GM13976 (cell line): Measurements from ENCODE around the gene GDI1.

Experiments
- DNase-seq: peaks from one replicate; pipeline ENCODE4 v3.0.0; 2012; ENCODE audit warnings: low spot score
- in situ Hi-C: fragments of 300-500 bp; cut with MboI; formaldehyde crosslinking; loops from one replicate; pipeline ENCODE4 v1.12.0; 2022; ENCODE audit warnings: low sequenced_read_pairs, mixed read lengths, inconsistent platforms; ENCODE audit not compliant: unreplicated experiment
- TF ChIP-seq, protein P1 (sequence below): IDR thresholded peaks from 2 replicates; pipeline ENCODE4 v1.5.1; 2012; ENCODE audit warnings: borderline replicate concordance, mild to moderate bottlenecking; ENCODE audit not compliant: insufficient read depth; ENCODE audit errors: extremely low read depth, missing control alignments, control extremely low read depth

GDI1 gene

DNA sequence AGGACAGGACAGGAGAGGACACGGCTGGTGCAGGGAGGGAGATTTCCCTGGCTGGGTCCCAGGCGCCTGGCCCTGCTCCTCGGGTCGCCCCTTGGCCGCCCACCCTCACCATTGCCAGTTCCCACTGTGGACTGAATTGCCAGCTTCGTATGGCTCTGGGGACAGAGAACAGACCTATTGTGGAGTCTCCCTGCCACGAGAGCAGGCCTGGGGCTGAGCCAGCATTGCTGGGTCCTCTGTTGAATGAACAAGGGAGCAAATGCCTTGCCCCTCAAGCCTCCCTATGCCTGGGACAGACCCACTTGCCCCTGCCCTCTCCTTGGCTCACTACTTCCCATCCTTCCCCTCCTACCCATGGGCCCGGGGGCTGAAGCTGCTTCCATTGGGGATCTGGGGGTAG is 25.4 kb downstream of the GDI1 start:
- TF ChIP-seq, protein P1, sequence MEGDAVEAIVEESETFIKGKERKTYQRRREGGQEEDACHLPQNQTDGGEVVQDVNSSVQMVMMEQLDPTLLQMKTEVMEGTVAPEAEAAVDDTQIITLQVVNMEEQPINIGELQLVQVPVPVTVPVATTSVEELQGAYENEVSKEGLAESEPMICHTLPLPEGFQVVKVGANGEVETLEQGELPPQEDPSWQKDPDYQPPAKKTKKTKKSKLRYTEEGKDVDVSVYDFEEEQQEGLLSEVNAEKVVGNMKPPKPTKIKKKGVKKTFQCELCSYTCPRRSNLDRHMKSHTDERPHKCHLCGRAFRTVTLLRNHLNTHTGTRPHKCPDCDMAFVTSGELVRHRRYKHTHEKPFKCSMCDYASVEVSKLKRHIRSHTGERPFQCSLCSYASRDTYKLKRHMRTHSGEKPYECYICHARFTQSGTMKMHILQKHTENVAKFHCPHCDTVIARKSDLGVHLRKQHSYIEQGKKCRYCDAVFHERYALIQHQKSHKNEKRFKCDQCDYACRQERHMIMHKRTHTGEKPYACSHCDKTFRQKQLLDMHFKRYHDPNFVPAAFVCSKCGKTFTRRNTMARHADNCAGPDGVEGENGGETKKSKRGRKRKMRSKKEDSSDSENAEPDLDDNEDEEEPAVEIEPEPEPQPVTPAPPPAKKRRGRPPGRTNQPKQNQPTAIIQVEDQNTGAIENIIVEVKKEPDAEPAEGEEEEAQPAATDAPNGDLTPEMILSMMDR, result no peak
- no peak for DNase-seq
- in situ Hi-C loops, result no loop called here

DNA sequence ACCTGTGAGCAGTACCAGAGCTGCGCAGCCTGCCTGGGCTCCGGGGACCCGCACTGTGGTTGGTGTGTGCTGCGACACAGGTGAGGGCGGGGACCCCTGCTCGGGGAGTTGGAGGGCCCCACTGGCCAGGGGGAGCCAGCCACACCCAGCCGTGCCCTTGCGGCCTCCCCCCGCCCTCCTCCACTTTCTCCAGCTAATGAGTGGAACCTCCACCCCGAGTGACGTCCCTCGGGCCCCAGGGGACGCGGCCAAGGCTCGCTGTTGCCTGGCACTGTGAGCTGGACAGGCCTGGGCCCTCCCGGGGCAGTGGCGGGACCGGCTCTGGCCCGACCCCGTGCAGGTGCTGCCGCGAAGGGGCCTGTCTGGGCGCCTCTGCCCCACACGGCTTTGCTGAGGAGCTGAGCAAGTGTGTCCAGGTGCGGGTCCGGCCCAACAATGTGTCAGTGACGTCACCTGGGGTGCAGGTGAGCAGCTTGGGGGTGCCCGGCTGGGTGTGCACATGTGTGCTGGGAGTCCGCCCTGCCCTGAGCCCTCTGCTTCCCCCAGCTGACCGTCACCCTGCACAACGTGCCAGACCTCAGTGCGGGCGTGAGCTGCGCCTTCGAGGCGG is 26.8 kb downstream of the GDI1 start:
- TF ChIP-seq, protein P1, result no peak
- DNase-seq, result no peak
- in situ Hi-C loops, result no loop called here

DNA sequence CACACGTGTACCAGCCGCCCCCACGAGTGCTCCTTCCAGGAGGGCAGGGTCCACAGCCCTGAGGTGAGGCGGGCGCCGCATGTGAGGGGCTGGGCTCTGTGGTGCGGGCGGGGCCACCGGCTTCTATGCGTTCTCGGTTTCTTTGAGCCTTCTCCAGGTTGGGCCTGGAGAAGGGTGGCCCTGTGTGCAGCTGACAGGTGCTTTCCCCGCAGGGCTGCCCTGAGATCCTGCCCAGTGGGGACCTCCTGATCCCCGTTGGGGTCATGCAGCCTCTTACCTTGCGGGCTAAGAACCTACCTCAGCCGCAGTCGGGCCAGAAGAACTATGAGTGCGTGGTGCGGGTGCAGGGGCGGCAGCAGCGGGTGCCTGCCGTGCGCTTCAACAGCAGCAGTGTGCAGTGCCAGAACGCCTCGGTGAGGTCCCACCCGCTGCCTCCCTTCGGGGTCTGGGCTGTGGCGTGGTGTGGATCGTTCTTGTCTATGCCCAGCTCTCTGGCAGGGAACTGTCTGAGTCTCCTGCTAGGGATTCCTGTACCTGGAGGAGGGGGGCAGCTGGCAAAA is 27.9 kb downstream of the GDI1 start:
- in situ Hi-C loops, result no loop called here
- DNase-seq, result no peak
- TF ChIP-seq, protein P1, result no peak

DNA sequence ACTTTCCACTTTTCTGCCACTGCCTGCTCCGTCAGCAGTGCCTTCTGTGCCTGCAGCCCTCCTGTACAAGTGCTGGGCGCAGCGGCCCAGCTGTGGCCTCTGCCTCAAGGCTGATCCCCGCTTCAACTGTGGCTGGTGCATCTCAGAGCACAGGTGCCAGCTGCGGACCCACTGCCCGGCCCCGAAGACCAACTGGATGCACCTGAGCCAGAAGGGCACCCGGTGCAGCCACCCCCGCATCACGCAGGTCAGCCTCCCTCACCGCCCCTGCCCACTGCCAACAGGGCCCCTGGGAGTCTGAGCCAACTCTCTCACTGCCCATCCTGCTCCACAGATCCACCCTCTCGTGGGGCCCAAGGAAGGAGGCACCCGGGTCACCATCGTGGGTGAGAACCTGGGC is 28.6 kb downstream of the GDI1 start:
- in situ Hi-C loops, result no loop called here
- no peak for DNase-seq
- TF ChIP-seq, protein P1, result no peak

DNA sequence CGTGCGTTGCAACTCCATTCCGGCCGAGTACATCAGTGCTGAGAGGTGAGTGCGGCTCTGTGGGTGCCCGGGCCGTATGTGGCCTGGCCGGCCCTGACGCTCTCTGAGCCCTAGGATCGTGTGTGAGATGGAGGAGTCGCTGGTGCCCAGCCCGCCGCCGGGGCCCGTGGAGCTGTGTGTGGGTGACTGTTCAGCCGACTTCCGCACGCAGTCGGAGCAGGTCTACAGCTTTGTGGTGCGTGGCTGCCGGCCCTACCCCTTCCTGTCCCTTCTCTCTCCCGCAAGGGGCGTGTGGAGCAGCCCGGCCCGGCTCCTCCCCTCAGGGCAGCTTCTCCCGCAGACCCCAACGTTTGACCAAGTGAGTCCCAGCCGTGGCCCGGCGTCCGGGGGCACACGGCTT is 29.1 kb downstream of the GDI1 start:
- in situ Hi-C loops, result no loop called here

DNA sequence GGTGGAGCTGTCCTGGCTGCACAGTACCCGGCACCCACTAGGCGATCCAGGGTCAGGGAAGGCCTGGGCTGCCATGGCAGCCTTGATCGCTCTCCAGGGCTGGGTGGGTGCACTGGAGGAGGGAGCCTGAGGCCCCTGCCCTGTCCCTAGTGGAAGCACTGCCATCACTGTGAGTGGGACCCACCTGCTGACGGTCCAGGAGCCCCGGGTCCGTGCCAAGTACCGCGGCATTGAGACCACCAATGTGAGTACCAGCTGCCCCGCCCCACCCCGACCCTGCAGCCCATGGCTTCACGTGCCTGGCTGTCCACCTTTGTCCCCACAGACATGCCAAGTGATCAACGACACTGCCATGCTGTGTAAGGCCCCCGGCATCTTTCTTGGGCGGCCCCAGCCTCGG is 30.0 kb downstream of the GDI1 start:
- DNase-seq, result no peak
- in situ Hi-C loops, result no loop called here
- TF ChIP-seq, protein P1, result no peak

More for the DNA sequence above, 29.1 kb downstream of the GDI1 start:
- DNase-seq, result no peak
- TF ChIP-seq, protein P1, result no peak
